Hepatocyte (in vitro differentiated cells): ENCODE results near the gene AKAP13. TPM values are rescaled to one million over a fixed set of nuclear protein-coding genes. Genes with fewer than 3 reads are reported as not detected.
A peak's percentile ranks its signal among the peaks of the same experiment; 100 is the strongest.
"Not testable (repeated sequence)": the region's sequence is repeated elsewhere in the genome, so short reads cannot be mapped to it uniquely, and the experiment has no call there.

Experiments used
- DNase-seq: peaks from one replicate; pipeline ENCODE4 v3.0.0-alpha.2; 2016; ENCODE audit warnings: low spot score
- H2AFZ ChIP-seq: fragments of 200-600 bp; sonication (generic); 2 replicates; pipeline ENCODE4 v1.6.0; 2016; ENCODE audit warnings: antibody characterized with exemption, mild to moderate bottlenecking
- H3K27ac ChIP-seq: fragments of 200-600 bp; sonication (generic); 2 replicates; pipeline ENCODE4 v1.5.1; 2016; ENCODE audit warnings: mild to moderate bottlenecking
- H3K27me3 ChIP-seq: fragments of 200-600 bp; sonication (generic); 2 replicates; pipeline ENCODE4 v1.6.1; 2016
- H3K36me3 ChIP-seq: fragments of 200-600 bp; sonication (generic); replicated peaks from 2 replicates; pipeline ENCODE4 v1.5.1; 2016; ENCODE audit warnings: low read depth; ENCODE audit not compliant: insufficient read depth
- H3K4me1 ChIP-seq: fragments of 200-600 bp; sonication (generic); 2 replicates; pipeline ENCODE4 v1.5.1; 2016; ENCODE audit warnings: mild to moderate bottlenecking, moderate library complexity; ENCODE audit not compliant: insufficient read depth
- H3K4me2 ChIP-seq: fragments of 200-600 bp; sonication (generic); 2 replicates; pipeline ENCODE4 v1.6.0; 2016
- H3K4me3 ChIP-seq: fragments of 200-600 bp; sonication (generic); 2 replicates; pipeline ENCODE4 v1.5.1; 2016; ENCODE audit warnings: mild to moderate bottlenecking
- H3K79me2 ChIP-seq: fragments of 200-600 bp; sonication (generic); 2 replicates; pipeline ENCODE4 v1.6.0; 2017; ENCODE audit warnings: mild to moderate bottlenecking
- H3K9me2 ChIP-seq: fragments of 200-600 bp; sonication (generic); replicated peaks from 2 replicates; pipeline ENCODE4 v1.6.0; 2017; ENCODE audit warnings: mild to moderate bottlenecking; ENCODE audit not compliant: insufficient read depth
- H3K9me3 ChIP-seq: fragments of 200-600 bp; sonication (generic); 2 replicates; pipeline ENCODE4 v1.5.1; 2016; ENCODE audit warnings: low read depth, mild to moderate bottlenecking
- H4K20me1 ChIP-seq: fragments of 200-600 bp; sonication (generic); 2 replicates; pipeline ENCODE4 v1.6.0; 2016; ENCODE audit warnings: mild to moderate bottlenecking; ENCODE audit not compliant: insufficient read depth, poor library complexity, severe bottlenecking
- EZH2 ChIP-seq: fragments of 200-600 bp; sonication (generic); IDR thresholded peaks from 2 replicates; pipeline ENCODE4 v1.6.1; 2016; ENCODE audit warnings: antibody characterized with exemption, mild to moderate bottlenecking, borderline replicate concordance
- EZH2phosphoT487 ChIP-seq: fragments of 200-600 bp; sonication (generic); IDR thresholded peaks from one replicate; pipeline ENCODE4 v1.6.1; 2018; ENCODE audit warnings: antibody characterized with exemption, mild to moderate bottlenecking, low read depth, moderate library complexity; ENCODE audit not compliant: unreplicated experiment, severe bottlenecking
- WGBS: methylation state at CpG from one replicate; pipeline ENCODE4 v1.1.6; 2016; ENCODE audit warnings: low lambda C conversion rate; ENCODE audit errors: missing lambda C conversion rate; 5-methylcytosine and 5-hydroxymethylcytosine counted together
- polyA plus RNA-seq: library from polyadenylated mRNA; unstranded; fragments of >200 nt; fragmentation: Nextera tagmentation; extraction: Ambion mirVana; gene quantifications from 2 replicates; pipeline ENCODE4 v1.2.1, GENCODE V29; 2016
- total RNA-seq: library from RNA; depleted of rRNA; stranded (reverse); fragments of >200 nt; gene quantifications from 2 replicates; pipeline ENCODE4 v1.2.3, GENCODE V29; 2014
- TF ChIP-seq, protein P1 (sequence below): fragments of 200-600 bp; sonication (generic); IDR thresholded peaks from 2 replicates; pipeline ENCODE4 v1.5.1; 2016; ENCODE audit warnings: antibody characterized with exemption, mild to moderate bottlenecking; ENCODE audit not compliant: poor library complexity

The AKAP13 gene
- total and polyA plus RNA-seq, 2 experiments from 2014 or later = 55.6 to 80.9 TPM

DNA sequence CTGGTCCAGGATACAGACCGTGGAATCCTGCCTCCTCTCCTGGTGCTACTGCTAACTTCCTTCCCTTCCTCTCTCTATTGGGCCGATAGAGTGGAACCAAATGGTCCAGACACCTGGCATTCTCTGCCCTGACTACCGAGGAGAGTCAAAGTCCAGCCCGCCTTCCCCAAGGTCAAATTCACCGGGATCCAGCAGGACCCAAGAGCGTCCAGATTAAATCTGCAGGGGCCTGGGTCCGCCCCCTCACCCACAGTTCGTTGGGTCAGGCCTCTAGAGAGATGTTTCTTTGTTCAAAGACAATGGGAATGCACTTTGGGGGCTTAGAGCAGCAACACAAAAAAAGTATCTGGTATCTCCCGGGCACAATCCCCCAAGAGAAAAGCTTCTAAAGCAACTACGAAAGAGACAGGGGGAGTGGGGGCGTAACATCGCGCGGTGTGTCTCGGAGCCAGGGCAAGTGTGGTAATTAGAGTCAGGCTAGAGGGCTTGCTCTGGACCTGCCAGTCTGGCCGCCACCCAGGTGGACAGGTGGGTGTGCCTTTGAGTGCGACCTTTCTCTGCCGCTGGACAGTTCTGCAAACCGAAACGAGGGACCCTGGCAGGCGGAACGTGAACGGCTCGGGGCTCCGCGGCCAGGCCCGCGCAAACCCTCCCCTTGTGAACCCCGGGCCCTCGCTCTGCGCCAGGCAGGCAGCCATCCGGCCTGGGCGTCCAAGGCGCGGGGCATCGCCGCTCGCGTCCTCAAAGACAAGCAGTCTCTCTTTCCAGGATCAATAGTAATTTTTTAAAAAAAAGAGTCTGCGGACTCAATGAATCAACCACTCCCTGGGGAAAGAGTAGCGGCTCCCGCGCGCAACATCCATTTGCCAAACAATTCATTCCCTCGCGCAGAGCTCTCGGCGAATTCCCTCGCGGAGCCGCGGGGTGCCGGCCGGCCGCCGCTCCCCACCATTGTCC, 413.5 kb downstream of the AKAP13 start:
- Histone ChIP-seq H3K4me3 (peak overlapping the region; percentile 89), H3K27ac (peak overlapping the region; percentile 84), H3K79me2 (peaks cover 54% of the 10 kb centered on the region), H4K20me1 (peaks cover 5% of the 10 kb centered on the region), H3K4me1 (peaks cover 6% of the 10 kb centered on the region), H2AFZ (peak overlapping the region; percentile 82), H3K9me3 (no peaks in the 10 kb centered on the region), H3K36me3 (no peaks in the 10 kb centered on the region), H3K4me2 (peak overlapping the region; percentile 93), H3K9me2 (no peaks in the 10 kb centered on the region), H3K27me3 (no peaks in the 10 kb centered on the region)
- 2% methylated on average over 49 of the region's 56 CpGs for WGBS
- DNase-seq = peak; percentile 54
- TF ChIP-seq EZH2 (no peak), EZH2phosphoT487 (no peak)
- TF ChIP-seq, protein P1, sequence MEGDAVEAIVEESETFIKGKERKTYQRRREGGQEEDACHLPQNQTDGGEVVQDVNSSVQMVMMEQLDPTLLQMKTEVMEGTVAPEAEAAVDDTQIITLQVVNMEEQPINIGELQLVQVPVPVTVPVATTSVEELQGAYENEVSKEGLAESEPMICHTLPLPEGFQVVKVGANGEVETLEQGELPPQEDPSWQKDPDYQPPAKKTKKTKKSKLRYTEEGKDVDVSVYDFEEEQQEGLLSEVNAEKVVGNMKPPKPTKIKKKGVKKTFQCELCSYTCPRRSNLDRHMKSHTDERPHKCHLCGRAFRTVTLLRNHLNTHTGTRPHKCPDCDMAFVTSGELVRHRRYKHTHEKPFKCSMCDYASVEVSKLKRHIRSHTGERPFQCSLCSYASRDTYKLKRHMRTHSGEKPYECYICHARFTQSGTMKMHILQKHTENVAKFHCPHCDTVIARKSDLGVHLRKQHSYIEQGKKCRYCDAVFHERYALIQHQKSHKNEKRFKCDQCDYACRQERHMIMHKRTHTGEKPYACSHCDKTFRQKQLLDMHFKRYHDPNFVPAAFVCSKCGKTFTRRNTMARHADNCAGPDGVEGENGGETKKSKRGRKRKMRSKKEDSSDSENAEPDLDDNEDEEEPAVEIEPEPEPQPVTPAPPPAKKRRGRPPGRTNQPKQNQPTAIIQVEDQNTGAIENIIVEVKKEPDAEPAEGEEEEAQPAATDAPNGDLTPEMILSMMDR = no peak

GRCh38 chr15:85794598-85795336, 414.4 kb downstream of the AKAP13 start, which contains the start of gene KLHL25:
TSS of gene KLHL25 (minus strand) at chr15:85794925. CDS start at chr15:85769810, 25,115 bp downstream.
- peak; percentile 96 for DNase-seq
- TF ChIP-seq EZH2phosphoT487 (no peak), EZH2 (no peak)
- TF ChIP-seq, protein P1 = no peak
- WGBS = 1% methylated on average over 54 of the region's 71 CpGs

DNA sequence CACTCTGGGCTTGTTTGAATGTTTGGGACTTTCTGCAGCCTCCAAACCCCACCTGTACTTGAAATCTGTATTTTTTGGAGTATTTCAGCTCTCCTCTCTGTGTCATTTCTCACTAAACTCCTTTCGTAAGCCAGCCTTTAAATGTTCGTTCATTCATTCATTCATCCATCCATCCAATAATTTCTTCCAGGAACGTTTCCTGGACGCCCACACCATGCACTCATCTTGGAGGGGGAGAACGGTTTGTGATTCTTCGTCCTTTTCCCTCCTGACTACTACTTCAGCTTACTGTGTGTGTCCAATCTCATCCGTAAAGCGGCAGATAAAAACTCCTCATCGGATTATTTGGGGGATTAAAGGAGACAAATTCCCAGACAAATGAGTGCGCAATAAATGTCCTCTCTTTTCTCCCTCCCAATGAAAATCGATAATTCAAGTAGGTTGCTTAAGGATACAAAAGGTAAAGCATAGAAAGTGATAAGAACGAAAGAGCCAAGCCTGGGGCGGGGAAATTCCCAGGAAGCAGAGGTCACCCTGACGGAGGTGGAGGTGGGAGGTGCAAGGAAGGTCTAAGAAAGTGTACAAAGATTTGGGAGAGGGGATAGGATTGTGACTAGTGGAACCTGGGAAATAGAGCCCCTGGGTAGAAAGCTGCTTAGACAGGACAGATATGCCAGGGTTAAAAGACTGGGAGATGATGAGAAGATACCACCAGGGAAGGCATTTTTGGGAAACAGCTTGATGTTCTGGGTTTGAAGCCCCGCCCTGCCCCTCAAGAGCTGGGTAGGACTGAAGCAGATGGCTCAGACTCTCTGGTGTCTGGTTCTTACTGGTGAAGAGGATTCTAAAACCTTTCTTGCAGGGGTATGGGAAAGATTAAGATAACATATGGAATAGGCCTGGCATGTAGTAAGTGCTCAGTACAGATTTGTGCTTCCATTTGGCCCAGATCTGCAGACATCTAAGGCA, 415.2 kb downstream of the AKAP13 start:
- Histone ChIP-seq H3K4me3 (peak overlapping the region; percentile 35), H3K27me3 (no peaks in the 10 kb centered on the region), H3K4me2 (peak overlapping the region; percentile 83), H3K79me2 (peaks cover 37% of the 10 kb centered on the region), H4K20me1 (peaks cover 5% of the 10 kb centered on the region), H3K27ac (peak overlapping the region; percentile 13), H3K36me3 (no peaks in the 10 kb centered on the region), H2AFZ (peak overlapping the region; percentile 52), H3K9me3 (no peaks in the 10 kb centered on the region), H3K9me2 (no peaks in the 10 kb centered on the region), H3K4me1 (peaks cover 6% of the 10 kb centered on the region)
- TF ChIP-seq, protein P1 = no peak
- no peak for TF ChIP-seq EZH2phosphoT487
- TF ChIP-seq EZH2 = no peak
- WGBS = 54% methylated on average over 15 of the region's 15 CpGs
- no peak for DNase-seq

More at GRCh38 chr15:85794598-85795336, 414.4 kb downstream of the AKAP13 start, which contains the start of gene KLHL25:
- Histone ChIP-seq H3K79me2 (peaks cover 45% of the 10 kb centered on the region), H3K36me3 (no peaks in the 10 kb centered on the region), H3K9me3 (no peaks in the 10 kb centered on the region), H3K9me2 (no peaks in the 10 kb centered on the region), H3K4me3 (peak within 1 kb of the TSS; percentile 89), H4K20me1 (peaks cover 5% of the 10 kb centered on the region), H3K4me1 (peaks cover 6% of the 10 kb centered on the region), H3K27ac (peak within 1 kb of the TSS; percentile 84), H2AFZ (peak within 1 kb of the TSS; percentile 82), H3K27me3 (no peaks in the 10 kb centered on the region), H3K4me2 (peak within 1 kb of the TSS; percentile 93)

GRCh38 chr15:85796371-85796770, 416.0 kb downstream of the AKAP13 start:
- not testable (repeated sequence) for DNase-seq, H2AFZ ChIP-seq, H3K4me2 ChIP-seq, H3K36me3 ChIP-seq, H4K20me1 ChIP-seq, H3K9me3 ChIP-seq, H3K9me2 ChIP-seq, H3K4me3 ChIP-seq, H3K27me3 ChIP-seq, H3K27ac ChIP-seq, H3K4me1 ChIP-seq
- H3K79me2 ChIP-seq = peaks cover 30% of the 10 kb centered on the region
- WGBS = 88% methylated on average over 7 of the region's 7 CpGs
